HCT116 (cell line): ENCODE results near the gene TSEN34.

Experiments used
- ELF1 ChIP-seq: IDR thresholded peaks from 2 replicates; pipeline ENCODE4 v1.6.1; 2012; ENCODE audit warnings: low read depth, borderline replicate concordance
- EZH2 ChIP-seq: fragments of 200-600 bp; sonication (generic); IDR thresholded peaks from 2 replicates; pipeline ENCODE4 v1.6.1; 2017; ENCODE audit warnings: antibody characterized with exemption, mixed run types
- FOSL1 ChIP-seq: IDR thresholded peaks from 2 replicates; pipeline ENCODE4 v1.6.1; 2012; ENCODE audit warnings: low read depth
- JUND ChIP-seq: IDR thresholded peaks from 2 replicates; pipeline ENCODE4 v1.6.1; 2012
- POLR2A ChIP-seq: IDR thresholded peaks from 2 replicates; pipeline ENCODE4 v1.7.0; 2011; ENCODE audit warnings: borderline replicate concordance; ENCODE audit not compliant: insufficient read depth, insufficient read length; ENCODE audit errors: extremely low read depth
- POLR2AphosphoS5 ChIP-seq: IDR thresholded peaks from 2 replicates; pipeline ENCODE4 v1.6.1; 2011; ENCODE audit warnings: mild to moderate bottlenecking, low read depth, low read length, moderate library complexity
- SIN3A ChIP-seq: IDR thresholded peaks from 2 replicates; pipeline ENCODE4 v1.6.1; 2012; ENCODE audit warnings: low read depth
- SP1 ChIP-seq: IDR thresholded peaks from 2 replicates; pipeline ENCODE4 v1.6.1; 2012; ENCODE audit warnings: low read depth
- TCF7L2 ChIP-seq: IDR thresholded peaks from 2 replicates; pipeline ENCODE4 v1.7.0; 2011; ENCODE audit warnings: borderline replicate concordance, inconsistent platforms; ENCODE audit not compliant: insufficient read depth, insufficient read length; ENCODE audit errors: extremely low read depth
- YY1 ChIP-seq: IDR thresholded peaks from 2 replicates; pipeline ENCODE4 v1.6.1; 2011; ENCODE audit warnings: low read length, low read depth, moderate library complexity, mild to moderate bottlenecking; ENCODE audit not compliant: insufficient replicate concordance; ENCODE audit errors: extremely low read depth
- TF ChIP-seq, protein P1 (sequence below): IDR thresholded peaks from 2 replicates; pipeline ENCODE4 v1.6.1; 2012; ENCODE audit warnings: low read depth
- TF ChIP-seq, protein P2 (sequence below), 3 experiments: fragments of 200-600 bp in 1 of 3; sonication (generic) in 1 of 3; IDR thresholded peaks in 2 of 3; conservative IDR thresholded peaks in 1 of 3; 2 replicates each; pipeline ENCODE4 v1.5.1; 2012 to 2017; ENCODE audit warnings: low read depth in 2 of 3, low read length in 2 of 3, antibody characterized with exemption in 1 of 3, borderline replicate concordance in 1 of 3, control low read depth in 1 of 3, mild to moderate bottlenecking in 1 of 3, mixed read lengths in 1 of 3, mixed run types in 1 of 3, moderate library complexity in 1 of 3; ENCODE audit not compliant: insufficient read depth in 1 of 3
- TF ChIP-seq, protein P3 (sequence below): IDR thresholded peaks from 2 replicates; pipeline ENCODE4 v1.6.1; 2012
- TF ChIP-seq, protein P4 (sequence below): IDR thresholded peaks from 2 replicates; pipeline ENCODE4 v1.6.1; 2012

DNA sequence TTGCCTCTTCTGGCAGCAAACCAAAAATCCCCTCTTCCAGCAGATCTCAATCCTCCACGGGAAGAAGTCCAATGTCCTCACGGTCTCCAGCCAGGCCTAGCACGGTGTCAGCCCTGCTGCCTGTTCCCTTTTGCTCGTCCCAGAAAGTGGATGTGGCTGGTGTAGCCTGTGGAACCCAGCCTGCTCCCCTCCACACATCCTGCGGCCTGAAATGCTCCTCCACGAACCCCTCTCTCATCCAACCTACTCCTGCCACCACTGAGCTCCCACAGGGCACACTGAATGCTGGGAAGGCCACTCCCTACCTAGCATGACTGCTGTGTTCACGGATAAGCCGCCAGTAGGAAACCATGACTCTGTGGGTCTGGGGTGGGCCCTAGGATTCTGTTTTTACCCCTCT lies 4.8 kb upstream of the TSEN34 start:
- TF ChIP-seq YY1 (no peak), SIN3A (no peak), EZH2 (no peak), POLR2AphosphoS5 (no peak), POLR2A (no peak), JUND (no peak), SP1 (no peak), ELF1 (no peak), FOSL1 (no peak), TCF7L2 (no peak)
- TF ChIP-seq, protein P1, sequence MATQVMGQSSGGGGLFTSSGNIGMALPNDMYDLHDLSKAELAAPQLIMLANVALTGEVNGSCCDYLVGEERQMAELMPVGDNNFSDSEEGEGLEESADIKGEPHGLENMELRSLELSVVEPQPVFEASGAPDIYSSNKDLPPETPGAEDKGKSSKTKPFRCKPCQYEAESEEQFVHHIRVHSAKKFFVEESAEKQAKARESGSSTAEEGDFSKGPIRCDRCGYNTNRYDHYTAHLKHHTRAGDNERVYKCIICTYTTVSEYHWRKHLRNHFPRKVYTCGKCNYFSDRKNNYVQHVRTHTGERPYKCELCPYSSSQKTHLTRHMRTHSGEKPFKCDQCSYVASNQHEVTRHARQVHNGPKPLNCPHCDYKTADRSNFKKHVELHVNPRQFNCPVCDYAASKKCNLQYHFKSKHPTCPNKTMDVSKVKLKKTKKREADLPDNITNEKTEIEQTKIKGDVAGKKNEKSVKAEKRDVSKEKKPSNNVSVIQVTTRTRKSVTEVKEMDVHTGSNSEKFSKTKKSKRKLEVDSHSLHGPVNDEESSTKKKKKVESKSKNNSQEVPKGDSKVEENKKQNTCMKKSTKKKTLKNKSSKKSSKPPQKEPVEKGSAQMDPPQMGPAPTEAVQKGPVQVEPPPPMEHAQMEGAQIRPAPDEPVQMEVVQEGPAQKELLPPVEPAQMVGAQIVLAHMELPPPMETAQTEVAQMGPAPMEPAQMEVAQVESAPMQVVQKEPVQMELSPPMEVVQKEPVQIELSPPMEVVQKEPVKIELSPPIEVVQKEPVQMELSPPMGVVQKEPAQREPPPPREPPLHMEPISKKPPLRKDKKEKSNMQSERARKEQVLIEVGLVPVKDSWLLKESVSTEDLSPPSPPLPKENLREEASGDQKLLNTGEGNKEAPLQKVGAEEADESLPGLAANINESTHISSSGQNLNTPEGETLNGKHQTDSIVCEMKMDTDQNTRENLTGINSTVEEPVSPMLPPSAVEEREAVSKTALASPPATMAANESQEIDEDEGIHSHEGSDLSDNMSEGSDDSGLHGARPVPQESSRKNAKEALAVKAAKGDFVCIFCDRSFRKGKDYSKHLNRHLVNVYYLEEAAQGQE = no peak
- TF ChIP-seq, protein P2, sequence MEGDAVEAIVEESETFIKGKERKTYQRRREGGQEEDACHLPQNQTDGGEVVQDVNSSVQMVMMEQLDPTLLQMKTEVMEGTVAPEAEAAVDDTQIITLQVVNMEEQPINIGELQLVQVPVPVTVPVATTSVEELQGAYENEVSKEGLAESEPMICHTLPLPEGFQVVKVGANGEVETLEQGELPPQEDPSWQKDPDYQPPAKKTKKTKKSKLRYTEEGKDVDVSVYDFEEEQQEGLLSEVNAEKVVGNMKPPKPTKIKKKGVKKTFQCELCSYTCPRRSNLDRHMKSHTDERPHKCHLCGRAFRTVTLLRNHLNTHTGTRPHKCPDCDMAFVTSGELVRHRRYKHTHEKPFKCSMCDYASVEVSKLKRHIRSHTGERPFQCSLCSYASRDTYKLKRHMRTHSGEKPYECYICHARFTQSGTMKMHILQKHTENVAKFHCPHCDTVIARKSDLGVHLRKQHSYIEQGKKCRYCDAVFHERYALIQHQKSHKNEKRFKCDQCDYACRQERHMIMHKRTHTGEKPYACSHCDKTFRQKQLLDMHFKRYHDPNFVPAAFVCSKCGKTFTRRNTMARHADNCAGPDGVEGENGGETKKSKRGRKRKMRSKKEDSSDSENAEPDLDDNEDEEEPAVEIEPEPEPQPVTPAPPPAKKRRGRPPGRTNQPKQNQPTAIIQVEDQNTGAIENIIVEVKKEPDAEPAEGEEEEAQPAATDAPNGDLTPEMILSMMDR (IDR thresholded peaks at IDR 0.05 in 2 of 3, conservative IDR thresholded peaks at IDR 0.05 in 1 of 3; ENCODE audit: borderline replicate concordance in 1 of 3, insufficient read depth in 1 of 3, low read depth in 2 of 3, low read length in 2 of 3) = no peak
- TF ChIP-seq, protein P3, sequence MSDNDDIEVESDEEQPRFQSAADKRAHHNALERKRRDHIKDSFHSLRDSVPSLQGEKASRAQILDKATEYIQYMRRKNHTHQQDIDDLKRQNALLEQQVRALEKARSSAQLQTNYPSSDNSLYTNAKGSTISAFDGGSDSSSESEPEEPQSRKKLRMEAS = no peak
- TF ChIP-seq, protein P4, sequence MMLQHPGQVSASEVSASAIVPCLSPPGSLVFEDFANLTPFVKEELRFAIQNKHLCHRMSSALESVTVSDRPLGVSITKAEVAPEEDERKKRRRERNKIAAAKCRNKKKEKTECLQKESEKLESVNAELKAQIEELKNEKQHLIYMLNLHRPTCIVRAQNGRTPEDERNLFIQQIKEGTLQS = no peak
